B cell (primary cell): Measurements from ENCODE around the gene TRPT1. TPM values are rescaled to one million over a fixed set of nuclear protein-coding genes. Genes with fewer than 3 reads are reported as not detected.
A peak's percentile ranks its signal among the peaks of the same experiment; 100 is the strongest.

ENCODE experiments used
- ATAC-seq: fragments of 200-7000 bp; cut with Tn5 transposase; one replicate; pipeline ENCODE4 v1.10.0; 2021; ENCODE audit warnings: low read depth, mild to moderate bottlenecking, moderate number of reproducible peaks, moderate library complexity
- CTCF ChIA-PET: fragments of 350-600 bp; sonication (Branson Sonifier 250); formaldehyde crosslinking; loops from one replicate; lab custom pipeline; 2021; ENCODE audit warnings: antibody characterized with exemption, inconsistent platforms; lab: Charles Lee
- POLR2A ChIA-PET: fragments of 350-600 bp; sonication (Branson Sonifier 250); formaldehyde crosslinking; loops from one replicate; lab custom pipeline; 2021; ENCODE audit warnings: antibody characterized with exemption; lab: Charles Lee
- DNase-seq: peaks from one replicate; pipeline ENCODE4 v3.0.0; 2013
- H2AFZ ChIP-seq: 2 replicates; pipeline ENCODE4 v1.6.1; 2012; ENCODE audit warnings: mild to moderate bottlenecking, low read depth, low read length; ENCODE audit not compliant: insufficient read depth, poor library complexity, severe bottlenecking
- H3K27ac ChIP-seq, 2 donors: 1 replicate in 1 of 2; 2 replicates in 1 of 2; pipeline ENCODE4 v1.5.1; 2012 to 2013; ENCODE audit warnings: low read length in 2 of 2, mild to moderate bottlenecking in 2 of 2, moderate library complexity in 1 of 2
- H3K27me3 ChIP-seq, 4 experiments: fragments of 200-600 bp in 1 of 4; sonication (generic) in 1 of 4; replicated peaks in 1 of 4; 1 replicate in 2 of 4; 2 replicates in 2 of 4; pipeline versions ENCODE4 v1.6.1 to v1.7.0; 2013 to 2016; ENCODE audit warnings: low read length in 3 of 4, mild to moderate bottlenecking in 2 of 4, mixed read lengths in 1 of 4, moderate library complexity in 1 of 4; ENCODE audit not compliant: insufficient read depth in 4 of 4, control insufficient read depth in 3 of 4; ENCODE audit errors: control extremely low read depth in 1 of 4
- H3K36me3 ChIP-seq, 2 experiments: replicated peaks in 1 of 2; 1 replicate in 1 of 2; 2 replicates in 1 of 2; pipeline versions ENCODE4 v1.6.1 to v1.7.1; 2013; ENCODE audit warnings: low read length in 1 of 2; ENCODE audit not compliant: insufficient read depth in 2 of 2, control insufficient read depth in 1 of 2; ENCODE audit errors: control extremely low read depth in 1 of 2, extremely low read depth in 1 of 2
- H3K4me1 ChIP-seq, 2 donors: fragments of 200-600 bp in 1 of 2; sonication (generic) in 1 of 2; 1 replicate in 1 of 2; 2 replicates in 1 of 2; pipeline versions ENCODE4 v1.5.1 to v1.6.1; 2013 to 2017; ENCODE audit warnings: low read length in 2 of 2; ENCODE audit not compliant: control insufficient read depth in 2 of 2, insufficient read depth in 2 of 2
- H3K4me2 ChIP-seq: replicated peaks from 2 replicates; pipeline ENCODE3; 2012; ENCODE audit warnings: mild to moderate bottlenecking, low read depth, low read length; ENCODE audit not compliant: poor library complexity, severe bottlenecking
- H3K4me3 ChIP-seq, 5 experiments: fragments of 200-600 bp in 1 of 5; sonication (generic) in 1 of 5; 1 replicate in 3 of 5; 2 replicates in 2 of 5; pipeline versions ENCODE4 v1.5.1 to v1.7.0; 2011 to 2016; ENCODE audit warnings: low read length in 4 of 5, mild to moderate bottlenecking in 4 of 5, low read depth in 2 of 5, control low read depth in 1 of 5, moderate library complexity in 1 of 5; ENCODE audit not compliant: insufficient read depth in 1 of 5; ENCODE audit errors: control extremely low read depth in 1 of 5, extremely low read depth in 1 of 5
- H3K79me2 ChIP-seq: fragments of 200-600 bp; sonication (generic); one replicate; pipeline ENCODE4 v1.6.0; 2016; ENCODE audit warnings: low read length; ENCODE audit not compliant: control insufficient read depth, insufficient read depth
- H3K9ac ChIP-seq: fragments of 200-600 bp; sonication (generic); 2 replicates; pipeline ENCODE4 v1.6.1; 2017; ENCODE audit warnings: mild to moderate bottlenecking, low read length, moderate library complexity
- H3K9me3 ChIP-seq, 3 donors: one replicate each; pipeline versions ENCODE4 v1.6.1 to v1.7.1; 2013; ENCODE audit warnings: low read length in 2 of 3; ENCODE audit not compliant: control insufficient read depth in 2 of 3, insufficient read depth in 1 of 3; ENCODE audit errors: control extremely low read depth in 1 of 3
- H4K20me1 ChIP-seq: 2 replicates; pipeline ENCODE4 v1.6.0; 2012; ENCODE audit warnings: mild to moderate bottlenecking, low read length; ENCODE audit not compliant: insufficient read depth, control insufficient read depth, poor library complexity, severe bottlenecking
- H3K27ac Mint-ChIP-seq: one replicate; pipeline ENCODE4 v1.8.0; 2021; ENCODE audit warnings: mixed read lengths
- H3K27me3 Mint-ChIP-seq: one replicate; pipeline ENCODE4 v1.8.0; 2021; ENCODE audit warnings: mixed read lengths
- H3K4me1 Mint-ChIP-seq: one replicate; pipeline ENCODE4 v1.8.0; 2021; ENCODE audit warnings: mixed read lengths
- H3K4me3 Mint-ChIP-seq: one replicate; pipeline ENCODE4 v1.8.0; 2021; ENCODE audit warnings: mixed read lengths
- H3K9me3 Mint-ChIP-seq: one replicate; pipeline ENCODE4 v1.8.0; 2022; ENCODE audit warnings: mixed read lengths; ENCODE audit not compliant: insufficient read depth
- CTCF ChIP-seq: fragments of 200-600 bp; IDR thresholded peaks from one replicate; pipeline ENCODE4 v1.8.0; 2022; ENCODE audit warnings: antibody characterized with exemption, mild to moderate bottlenecking
- EZH2 ChIP-seq: IDR thresholded peaks from 2 replicates; pipeline ENCODE4 v1.6.1; 2012; ENCODE audit warnings: borderline replicate concordance, low read depth, mild to moderate bottlenecking, moderate library complexity, low read length; ENCODE audit not compliant: insufficient read depth, poor library complexity, severe bottlenecking
- WGBS: methylation state at CpG from one replicate; pipeline ENCODE4 v1.1.5; 2013; ENCODE audit warnings: missing lambda C conversion rate; ENCODE audit not compliant: insufficient coverage; 5-methylcytosine and 5-hydroxymethylcytosine counted together
- intact Hi-C: fragments of 100-400 bp; cut with micrococcal nuclease; formaldehyde crosslinking; loops from one replicate; pipeline ENCODE4 v1.10.0; 2022
- polyA plus RNA-seq: library from polyadenylated mRNA; depleted of rRNA; stranded (reverse); fragments of >200 nt; gene quantifications from 2 replicates; pipeline ENCODE4 v1.2.3, GENCODE V29; 2012
- total RNA-seq, 2 donors: library from RNA; stranded (reverse); fragments of 120-200 nt in 1 of 2; gene quantifications; 1 replicate in 1 of 2; 2 replicates in 1 of 2; pipeline versions ENCODE4 v1.2.3 to v1.2.4, GENCODE V29; 2013 to 2022

Gene TRPT1
- total and polyA plus RNA-seq, 2 donors (not counting 1 experiment from before 2014, with no cell fraction given) = 59.6 to 145 TPM

- no peak for ATAC-seq
- Histone ChIP-seq H3K27me3 (no peaks in the 10 kb centered on the region), H3K4me1 (peaks cover 28 to 57% of the 10 kb centered on the region in 2 donors), H3K9ac (no peak overlapping the region), H2AFZ (no peak overlapping the region), H3K27ac (no peak overlapping the region), H4K20me1 (peaks cover 7% of the 10 kb centered on the region), H3K9me3 (no peaks in the 10 kb centered on the region), H3K4me2 (no peak overlapping the region), H3K79me2 (peaks cover 9% of the 10 kb centered on the region), H3K4me3 (no peak overlapping the region), H3K36me3 (peaks cover 0 to 11% of the 10 kb centered on the region in 2 experiments)
- intact Hi-C loops = no loop called here
- H3K9me3 Mint-ChIP-seq = no peaks in the 10 kb centered on the region
- DNase-seq = no peak
- CTCF ChIA-PET = interaction anchor here (1.0 to 10.4 kb wide), 7 partner anchors 11 to 57 kb away, joined by 3 to 141 read pairs (median 5); partner anchors contain the start of genes FERMT3, NUDT22 and TRPT1
- TF ChIP-seq CTCF (no peak), EZH2 (no peak)
- H3K27ac Mint-ChIP-seq = peak overlapping the region; percentile 53
- peak overlapping the region; percentile 39 for H3K4me3 Mint-ChIP-seq
- no peaks in the 10 kb centered on the region for H3K27me3 Mint-ChIP-seq
- WGBS = 90% methylated on average over 3 of the region's 5 CpGs
- POLR2A ChIA-PET = interaction anchor here (0.6 to 3.4 kb wide), 8 partner anchors 10 to 1409 kb away, joined by 3 to 22 read pairs (median 4); partner anchors contain the start of genes NUDT22, TRPT1 and VEGFB
- H3K4me1 Mint-ChIP-seq = peaks cover 46% of the 10 kb centered on the region
These were observed 18.1 kb upstream of the TRPT1 start for GRCh38 chr11:64244107-64244506.

- CTCF ChIA-PET = interaction anchor here (0.9 to 10.4 kb wide), 8 partner anchors 10 to 112 kb away, joined by 3 to 141 read pairs (median 5); partner anchors contain the start of genes FERMT3, NUDT22 and TRPT1
- H3K9ac ChIP-seq = no peak overlapping the region
- WGBS = 86% methylated on average over 3 of the region's 8 CpGs
- intact Hi-C loops = no loop called here
- DNase-seq (no peak), ATAC-seq (no peak)
- no peak overlapping the region for H3K4me3 ChIP-seq
- Mint-ChIP-seq H3K9me3 (no peaks in the 10 kb centered on the region), H3K27me3 (no peaks in the 10 kb centered on the region), H3K27ac (peak overlapping the region; percentile 65), H3K4me1 (peaks cover 54% of the 10 kb centered on the region), H3K4me3 (peak overlapping the region; percentile 66)
- peaks cover 0 to 18% of the 10 kb centered on the region in 2 experiments for H3K36me3 ChIP-seq
- H3K79me2 ChIP-seq = peaks cover 9% of the 10 kb centered on the region
- no peaks in the 10 kb centered on the region for H3K9me3 ChIP-seq
- TF ChIP-seq EZH2 (no peak), CTCF (no peak)
- no peaks in the 10 kb centered on the region for H3K27me3 ChIP-seq
- peaks cover 28 to 65% of the 10 kb centered on the region in 2 donors for H3K4me1 ChIP-seq
- H3K4me2 ChIP-seq = no peak overlapping the region
- peaks cover 7% of the 10 kb centered on the region for H4K20me1 ChIP-seq
- POLR2A ChIA-PET = interaction anchor here (0.6 to 3.4 kb wide), 5 partner anchors 10 to 38 kb away, joined by 3 to 22 read pairs (median 4); partner anchors contain the start of genes NUDT22 and TRPT1
- H3K27ac ChIP-seq = no peak overlapping the region
- H2AFZ ChIP-seq = no peak overlapping the region
These were observed 17.4 kb upstream of the TRPT1 start for GRCh38 chr11:64243236-64243854.
